Karpas-422 (cell line): ENCODE results near the gene KAZN. TPM values are rescaled to one million over a fixed set of nuclear protein-coding genes. Genes with fewer than 3 reads are reported as not detected.
A peak's percentile ranks its signal among the peaks of the same experiment; 100 is the strongest.

Experiments used
- DNase-seq: peaks from one replicate; pipeline ENCODE4 v3.0.0-alpha.2; 2015
- H2AFZ ChIP-seq: fragments of 200-600 bp; sonication (generic); 2 replicates; pipeline ENCODE4 v1.6.1; 2014; ENCODE audit warnings: antibody characterized with exemption, low read length, mixed read lengths
- H3K27ac ChIP-seq: fragments of 200-600 bp; sonication (generic); 2 replicates; pipeline ENCODE4 v1.5.1; 2014; ENCODE audit warnings: mild to moderate bottlenecking, low read length, moderate library complexity
- H3K27me3 ChIP-seq: fragments of 200-600 bp; sonication (generic); 2 replicates; pipeline ENCODE4 v1.6.1; 2014; ENCODE audit warnings: low read length, mixed read lengths
- H3K36me3 ChIP-seq: fragments of 200-600 bp; sonication (generic); 2 replicates; pipeline ENCODE4 v1.6.1; 2014; ENCODE audit warnings: low read length, mixed read lengths; ENCODE audit not compliant: insufficient read depth
- H3K4me1 ChIP-seq: fragments of 200-600 bp; sonication (generic); 2 replicates; pipeline ENCODE4 v1.6.1; 2014; ENCODE audit warnings: mild to moderate bottlenecking, low read length, mixed read lengths
- H3K4me2 ChIP-seq: fragments of 200-600 bp; sonication (generic); 2 replicates; pipeline ENCODE4 v1.6.1; 2014; ENCODE audit warnings: low read length, low read depth, mild to moderate bottlenecking; ENCODE audit not compliant: poor library complexity, severe bottlenecking
- H3K4me3 ChIP-seq: fragments of 200-600 bp; sonication (generic); 2 replicates; pipeline ENCODE4 v1.5.1; 2014; ENCODE audit warnings: mild to moderate bottlenecking, antibody characterized with exemption, low read length, mixed read lengths
- H3K79me2 ChIP-seq: fragments of 200-600 bp; sonication (generic); 2 replicates; pipeline ENCODE4 v1.6.1; 2014; ENCODE audit warnings: mild to moderate bottlenecking, low read length, mixed read lengths
- H3K9ac ChIP-seq: fragments of 200-600 bp; sonication (generic); 2 replicates; pipeline ENCODE4 v1.6.0; 2014; ENCODE audit warnings: low read length
- H3K9me2 ChIP-seq: fragments of 200-600 bp; sonication (generic), shearing (Covaris generic); replicated peaks from 2 replicates; pipeline ENCODE4 v1.6.0; 2014; ENCODE audit warnings: mild to moderate bottlenecking, low read length, moderate library complexity; ENCODE audit not compliant: insufficient read depth
- H3K9me3 ChIP-seq: fragments of 300-700, 200-600 bp; sonication (generic); 2 replicates; pipeline ENCODE4 v1.6.1; 2014; ENCODE audit warnings: low read length, mixed read lengths
- H4K20me1 ChIP-seq: fragments of 200-600 bp; sonication (generic); 2 replicates; pipeline ENCODE4 v1.6.1; 2014; ENCODE audit warnings: mild to moderate bottlenecking, antibody characterized with exemption, low read length, low read depth; ENCODE audit not compliant: insufficient read depth
- total RNA-seq: library from RNA; depleted of rRNA; stranded (reverse); fragments of >200 nt; shearing (Covaris generic); gene quantifications from 2 replicates; pipeline ENCODE4 v1.2.3, GENCODE V29; 2014; ENCODE audit warnings: low replicate concordance

Gene KAZN
- total RNA-seq, 1 experiment from 2014 or later, result not detected

GRCh38 chr1:14878124-14878523, 279.6 kb downstream of the KAZN start:
- no peak overlapping the region for H3K4me3 ChIP-seq

GRCh38 chr1:14878951-14879350, 280.5 kb downstream of the KAZN start:
- no peaks in the 10 kb centered on the region for H4K20me1 ChIP-seq

More at GRCh38 chr1:14878124-14878523, 279.6 kb downstream of the KAZN start:
- Histone ChIP-seq H4K20me1 (no peaks in the 10 kb centered on the region), H3K4me1 (peaks cover 14% of the 10 kb centered on the region), H3K9me3 (no peaks in the 10 kb centered on the region), H3K36me3 (no peaks in the 10 kb centered on the region), H3K79me2 (no peaks in the 10 kb centered on the region), H3K9me2 (no peaks in the 10 kb centered on the region), H3K4me2 (no peak overlapping the region), H2AFZ (no peak overlapping the region), H3K9ac (no peak overlapping the region), H3K27ac (no peak overlapping the region), H3K27me3 (no peaks in the 10 kb centered on the region)
- no peak for DNase-seq

GRCh38 chr1:14880456-14881316, 282.2 kb downstream of the KAZN start:
- Histone ChIP-seq H3K4me2 (no peak overlapping the region), H3K9ac (no peak overlapping the region)

More at GRCh38 chr1:14878951-14879350, 280.5 kb downstream of the KAZN start:
- Histone ChIP-seq H3K27ac (no peak overlapping the region), H3K79me2 (no peaks in the 10 kb centered on the region), H3K27me3 (no peaks in the 10 kb centered on the region), H3K4me1 (peaks cover 14% of the 10 kb centered on the region), H3K9me2 (no peaks in the 10 kb centered on the region), H3K9me3 (no peaks in the 10 kb centered on the region), H3K4me2 (no peak overlapping the region), H2AFZ (no peak overlapping the region), H3K36me3 (no peaks in the 10 kb centered on the region), H3K9ac (no peak overlapping the region), H3K4me3 (no peak overlapping the region)
- no peak for DNase-seq

GRCh38 chr1:14881775-14882672, 283.5 kb downstream of the KAZN start:
- H3K9me3 ChIP-seq, result no peaks in the 10 kb centered on the region
- peaks cover 14% of the 10 kb centered on the region for H3K4me1 ChIP-seq
- DNase-seq, result peak; percentile 81
- peak overlapping the region; percentile 45 for H3K9ac ChIP-seq
- peak overlapping the region; percentile 48 for H3K4me2 ChIP-seq
- no peaks in the 10 kb centered on the region for H4K20me1 ChIP-seq
- no peaks in the 10 kb centered on the region for H3K27me3 ChIP-seq
- H3K79me2 ChIP-seq, result no peaks in the 10 kb centered on the region
- H3K36me3 ChIP-seq, result no peaks in the 10 kb centered on the region
- no peaks in the 10 kb centered on the region for H3K9me2 ChIP-seq
- H3K4me3 ChIP-seq, result no peak overlapping the region; the same call in 1 of the 2 replicates
- H3K27ac ChIP-seq, result no peak overlapping the region
- H2AFZ ChIP-seq, result peak overlapping the region; percentile 17; the same call in 1 of the 2 replicates

More at GRCh38 chr1:14880456-14881316, 282.2 kb downstream of the KAZN start:
- H3K36me3 ChIP-seq, result no peaks in the 10 kb centered on the region
- H3K27ac ChIP-seq, result no peak overlapping the region
- H3K79me2 ChIP-seq, result no peaks in the 10 kb centered on the region
- H3K27me3 ChIP-seq, result no peaks in the 10 kb centered on the region
- DNase-seq, result no peak
- no peaks in the 10 kb centered on the region for H4K20me1 ChIP-seq
- no peaks in the 10 kb centered on the region for H3K9me2 ChIP-seq
- no peak overlapping the region for H2AFZ ChIP-seq
- peaks cover 14% of the 10 kb centered on the region for H3K4me1 ChIP-seq
- no peaks in the 10 kb centered on the region for H3K9me3 ChIP-seq
- H3K4me3 ChIP-seq, result no peak overlapping the region

- Histone ChIP-seq H3K4me1 (peaks cover 14% of the 10 kb centered on the region), H3K27ac (no peak overlapping the region), H4K20me1 (no peaks in the 10 kb centered on the region), H3K36me3 (no peaks in the 10 kb centered on the region), H3K9ac (no peak overlapping the region), H3K9me2 (no peaks in the 10 kb centered on the region), H3K9me3 (no peaks in the 10 kb centered on the region), H2AFZ (no peak overlapping the region), H3K4me2 (no peak overlapping the region), H3K79me2 (no peaks in the 10 kb centered on the region), H3K27me3 (no peaks in the 10 kb centered on the region), H3K4me3 (no peak overlapping the region)
- no peak for DNase-seq
Observed at GRCh38 chr1:14884614-14885175, 286.2 kb downstream of the KAZN start.

- Histone ChIP-seq H3K9me3 (no peaks in the 10 kb centered on the region), H3K4me3 (no peak overlapping the region), H3K79me2 (no peaks in the 10 kb centered on the region), H3K9ac (no peak overlapping the region), H3K4me1 (peaks cover 6% of the 10 kb centered on the region), H3K9me2 (no peaks in the 10 kb centered on the region), H3K27ac (no peak overlapping the region), H2AFZ (no peak overlapping the region), H3K27me3 (no peaks in the 10 kb centered on the region), H4K20me1 (no peaks in the 10 kb centered on the region), H3K36me3 (no peaks in the 10 kb centered on the region), H3K4me2 (no peak overlapping the region)
- no peak for DNase-seq
Observed at GRCh38 chr1:14887044-14887566, 288.6 kb downstream of the KAZN start.

- H3K4me2 ChIP-seq, result no peak overlapping the region
- no peak overlapping the region for H3K27ac ChIP-seq
- no peak overlapping the region for H3K4me3 ChIP-seq
- H3K4me1 ChIP-seq, result no peaks in the 10 kb centered on the region
- no peaks in the 10 kb centered on the region for H3K36me3 ChIP-seq
- no peaks in the 10 kb centered on the region for H3K9me2 ChIP-seq
- no peak for DNase-seq
- no peaks in the 10 kb centered on the region for H3K9me3 ChIP-seq
- H4K20me1 ChIP-seq, result no peaks in the 10 kb centered on the region
- no peak overlapping the region for H2AFZ ChIP-seq
- no peak overlapping the region for H3K9ac ChIP-seq
- no peaks in the 10 kb centered on the region for H3K27me3 ChIP-seq
- H3K79me2 ChIP-seq, result no peaks in the 10 kb centered on the region
Observed at GRCh38 chr1:14887764-14888350, 289.4 kb downstream of the KAZN start.
